ENCODE data around the gene EXOSC5.

DNA sequence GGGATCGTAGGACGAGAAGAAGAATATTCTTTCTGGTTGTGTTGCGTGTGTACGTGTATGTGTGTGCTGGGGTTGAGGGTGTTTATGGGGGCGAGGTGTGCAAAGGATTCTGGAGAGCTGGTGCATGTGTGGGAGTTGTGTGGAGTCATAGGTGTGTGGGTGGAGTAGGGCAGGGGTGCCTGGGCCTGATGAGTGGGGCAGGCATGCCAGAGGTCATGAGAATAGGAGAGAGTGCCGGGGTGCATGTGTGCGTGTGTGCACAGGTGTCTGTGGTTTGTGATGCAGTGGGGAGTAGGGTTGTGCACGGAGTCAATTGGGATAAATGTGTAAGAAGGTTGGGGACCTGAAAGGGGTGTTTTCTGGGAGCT lies 20.2 kb downstream of the EXOSC5 start:
- TF ChIP-seq POLR2A (IDR thresholded peaks at IDR 0.05) (no peak), CTCF (IDR thresholded peaks at IDR 0.05) (no peak)
